Measurements from ENCODE around the gene ARHGEF17. TPM values are rescaled to one million over a fixed set of nuclear protein-coding genes. Genes with fewer than 3 reads are reported as not detected.
A peak's percentile ranks its signal among the peaks of the same experiment; 100 is the strongest.

Gene ARHGEF17
- total RNA-seq, 2 experiments from 2014 or later, result 0.07 to 0.41 TPM

GRCh38 chr11:73399636-73400035 lies 91.6 kb downstream of the ARHGEF17 start:
- no peaks in the 10 kb centered on the region for H3K9me3 Mint-ChIP-seq
- POLR2A ChIA-PET, result interaction anchor here (0.9 to 1.8 kb wide), 3 partner anchors 10 to 248 kb away, joined by 3 to 6 read pairs (median 5); no protein-coding TSS in a partner anchor
- no peaks in the 10 kb centered on the region for H3K27me3 Mint-ChIP-seq
- no peak for ATAC-seq
- CTCF ChIA-PET, result interaction anchor here (1.1 to 9.9 kb wide), 6 partner anchors 12 to 261 kb away, joined by 3 to 133 read pairs (median 4); no protein-coding TSS in a partner anchor
- H3K27ac Mint-ChIP-seq, result peak overlapping the region; percentile 43
- intact Hi-C loops (cut with micrococcal nuclease), result no loop called here
- H3K4me1 Mint-ChIP-seq (ENCODE audit: low read depth), result no peaks in the 10 kb centered on the region
- no peak overlapping the region for H3K4me3 Mint-ChIP-seq
- peaks cover 10% of the 10 kb centered on the region for H3K36me3 Mint-ChIP-seq (ENCODE audit: low read depth)
- TF ChIP-seq CTCF (IDR thresholded peaks at IDR 0.05), result no peak
- no peak for DNase-seq

GRCh38 chr11:73400293-73400692 lies 92.2 kb downstream of the ARHGEF17 start:
- no peaks in the 10 kb centered on the region for H3K4me1 Mint-ChIP-seq (ENCODE audit: low read depth)
- H3K27ac Mint-ChIP-seq, result no peak overlapping the region
- no peak for ATAC-seq
- no peak for TF ChIP-seq CTCF (IDR thresholded peaks at IDR 0.05)
- H3K4me3 Mint-ChIP-seq, result no peak overlapping the region
- H3K9me3 Mint-ChIP-seq, result no peaks in the 10 kb centered on the region
- ChIA-PET CTCF (interaction anchor here (0.6 to 9.9 kb wide), 7 partner anchors 13 to 260 kb away, joined by 3 to 133 read pairs (median 3); no protein-coding TSS in a partner anchor), POLR2A (interaction anchor here (0.9 kb wide), 1 partner anchor 248 kb away, joined by 3 read pairs; no protein-coding TSS in a partner anchor)
- no peak for DNase-seq
- intact Hi-C loops (cut with micrococcal nuclease), result no loop called here
- no peaks in the 10 kb centered on the region for H3K27me3 Mint-ChIP-seq
- peaks cover 10% of the 10 kb centered on the region for H3K36me3 Mint-ChIP-seq (ENCODE audit: low read depth)

GRCh38 chr11:73401217-73401923 lies 93.3 kb downstream of the ARHGEF17 start:
- DNase-seq, result no peak
- no peak overlapping the region for H3K4me3 Mint-ChIP-seq
- no peaks in the 10 kb centered on the region for H3K27me3 Mint-ChIP-seq
- intact Hi-C loops (cut with micrococcal nuclease), result no loop called here
- H3K9me3 Mint-ChIP-seq, result no peaks in the 10 kb centered on the region
- peaks cover 9% of the 10 kb centered on the region for H3K36me3 Mint-ChIP-seq (ENCODE audit: low read depth)
- POLR2A ChIA-PET, result interaction anchor here (0.6 to 1.1 kb wide), 2 partner anchors 20 to 152 kb away, joined by 3 read pairs; no protein-coding TSS in a partner anchor
- no peaks in the 10 kb centered on the region for H3K4me1 Mint-ChIP-seq (ENCODE audit: low read depth)
- TF ChIP-seq CTCF (IDR thresholded peaks at IDR 0.05), result no peak
- ATAC-seq, result no peak
- CTCF ChIA-PET, result interaction anchor here (0.8 to 4.5 kb wide), 3 partner anchors 50 to 259 kb away, joined by 4 to 14 read pairs (median 5); no protein-coding TSS in a partner anchor
- no peak overlapping the region for H3K27ac Mint-ChIP-seq

- DNase-seq (no peak), ATAC-seq (no peak)
- H3K27me3 Mint-ChIP-seq, result no peaks in the 10 kb centered on the region
- H3K4me3 Mint-ChIP-seq, result no peak overlapping the region
- ChIA-PET CTCF (interaction anchor here (1.0 to 4.5 kb wide), 7 partner anchors 13 to 260 kb away, joined by 3 to 14 read pairs (median 5); no protein-coding TSS in a partner anchor), POLR2A (interaction anchor here (0.6 to 1.1 kb wide), 2 partner anchors 21 to 131 kb away, joined by 3 read pairs; no protein-coding TSS in a partner anchor)
- no peak for TF ChIP-seq CTCF (IDR thresholded peaks at IDR 0.05)
- peaks cover 6% of the 10 kb centered on the region for H3K36me3 Mint-ChIP-seq (ENCODE audit: low read depth)
- no peaks in the 10 kb centered on the region for H3K4me1 Mint-ChIP-seq (ENCODE audit: low read depth)
- H3K27ac Mint-ChIP-seq, result no peak overlapping the region
- no peaks in the 10 kb centered on the region for H3K9me3 Mint-ChIP-seq
- intact Hi-C loops (cut with micrococcal nuclease), result no loop called here
Measured at GRCh38 chr11:73401924-73402833, 94.1 kb downstream of the ARHGEF17 start.
